SU-DHL-6 (cell line): ENCODE data around the gene ATP2A2.

Experiments used
- EZH2phosphoT487 ChIP-seq: fragments of 200-600 bp; sonication (generic), shearing (Covaris generic); conservative IDR thresholded peaks from 2 replicates; pipeline ENCODE4 v1.6.1; 2018; ENCODE audit warnings: mild to moderate bottlenecking, antibody characterized with exemption, low read length, moderate library complexity, mixed read lengths
- TF ChIP-seq, protein P1 (sequence below): fragments of 200-600 bp; sonication (generic); IDR thresholded peaks from one replicate; pipeline ENCODE4 v1.5.1; 2017; ENCODE audit warnings: antibody characterized with exemption, mild to moderate bottlenecking, low read length, moderate library complexity; ENCODE audit not compliant: insufficient read depth, poor library complexity, severe bottlenecking

DNA sequence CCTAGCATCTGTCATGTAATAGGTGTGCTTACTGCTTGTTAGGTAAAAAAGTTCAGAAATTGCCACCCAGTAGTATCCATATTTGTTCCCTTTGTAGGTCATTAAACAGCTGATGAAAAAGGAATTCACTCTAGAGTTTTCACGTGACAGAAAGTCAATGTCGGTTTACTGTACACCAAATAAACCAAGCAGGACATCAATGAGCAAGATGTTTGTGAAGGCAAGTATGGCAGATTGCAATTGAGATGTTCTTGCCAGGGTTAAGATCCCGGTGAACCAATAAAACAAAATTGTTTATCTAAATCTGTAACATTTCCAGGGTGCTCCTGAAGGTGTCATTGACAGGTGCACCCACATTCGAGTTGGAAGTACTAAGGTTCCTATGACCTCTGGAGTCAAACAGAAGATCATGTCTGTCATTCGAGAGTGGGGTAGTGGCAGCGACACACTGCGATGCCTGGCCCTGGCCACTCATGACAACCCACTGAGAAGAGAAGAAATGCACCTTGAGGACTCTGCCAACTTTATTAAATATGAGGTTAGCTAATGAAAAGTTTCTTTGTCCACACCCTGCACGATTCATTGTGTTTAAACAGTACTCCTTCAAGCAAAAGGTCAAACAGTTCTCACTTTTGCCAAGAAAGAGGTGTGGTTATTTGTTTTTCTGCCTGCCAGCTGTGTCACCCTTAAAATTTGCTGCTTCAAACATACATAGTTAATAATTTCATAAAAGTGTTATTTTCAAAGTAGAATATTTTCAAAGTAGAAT is 58.3 kb downstream of the ATP2A2 start:
- TF ChIP-seq, protein P1, sequence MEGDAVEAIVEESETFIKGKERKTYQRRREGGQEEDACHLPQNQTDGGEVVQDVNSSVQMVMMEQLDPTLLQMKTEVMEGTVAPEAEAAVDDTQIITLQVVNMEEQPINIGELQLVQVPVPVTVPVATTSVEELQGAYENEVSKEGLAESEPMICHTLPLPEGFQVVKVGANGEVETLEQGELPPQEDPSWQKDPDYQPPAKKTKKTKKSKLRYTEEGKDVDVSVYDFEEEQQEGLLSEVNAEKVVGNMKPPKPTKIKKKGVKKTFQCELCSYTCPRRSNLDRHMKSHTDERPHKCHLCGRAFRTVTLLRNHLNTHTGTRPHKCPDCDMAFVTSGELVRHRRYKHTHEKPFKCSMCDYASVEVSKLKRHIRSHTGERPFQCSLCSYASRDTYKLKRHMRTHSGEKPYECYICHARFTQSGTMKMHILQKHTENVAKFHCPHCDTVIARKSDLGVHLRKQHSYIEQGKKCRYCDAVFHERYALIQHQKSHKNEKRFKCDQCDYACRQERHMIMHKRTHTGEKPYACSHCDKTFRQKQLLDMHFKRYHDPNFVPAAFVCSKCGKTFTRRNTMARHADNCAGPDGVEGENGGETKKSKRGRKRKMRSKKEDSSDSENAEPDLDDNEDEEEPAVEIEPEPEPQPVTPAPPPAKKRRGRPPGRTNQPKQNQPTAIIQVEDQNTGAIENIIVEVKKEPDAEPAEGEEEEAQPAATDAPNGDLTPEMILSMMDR, result no peak
- TF ChIP-seq EZH2phosphoT487, result no peak
